K562 (cell line): ENCODE measurements around the gene RAPSN. TPM values are rescaled to one million over a fixed set of nuclear protein-coding genes. Genes with fewer than 3 reads are reported as not detected.

Experiments
- CBFA2T3 ChIP-seq: fragments of 450-650 bp; IDR thresholded peaks from 2 replicates; pipeline ENCODE4 v1.6.1; 2017
- CCAR2 ChIP-seq: fragments of 200-400 bp; formaldehyde crosslinking; IDR thresholded peaks from 2 replicates; pipeline ENCODE4 v1.6.1; 2017; ENCODE audit warnings: mild to moderate bottlenecking, low read depth, low read length
- FOXA1 ChIP-seq: fragments of 450-650 bp; IDR thresholded peaks from 2 replicates; pipeline ENCODE4 v1.6.1; 2016; ENCODE audit warnings: mild to moderate bottlenecking, borderline replicate concordance
- HMGN3 ChIP-seq: IDR thresholded peaks from 2 replicates; pipeline ENCODE4 v1.6.1; 2011; ENCODE audit warnings: borderline replicate concordance, low read depth, mild to moderate bottlenecking, mixed read lengths, low read length; ENCODE audit not compliant: insufficient read length; ENCODE audit errors: extremely low read depth
- NFIX ChIP-seq: fragments of 250-450 bp; sonication (Bioruptor Pico); IDR thresholded peaks from 2 replicates; pipeline ENCODE4 v1.4.0; 2020; ENCODE audit warnings: low read depth, mild to moderate bottlenecking, moderate library complexity
- NONO ChIP-seq, 2 experiments: fragments of 200-400 bp in 1 of 2; fragments of 450-650 bp in 1 of 2; formaldehyde crosslinking in 1 of 2; IDR thresholded peaks; 2 replicates each; pipeline ENCODE4 v1.6.1; 2017; ENCODE audit warnings: low read depth in 2 of 2, mild to moderate bottlenecking in 2 of 2, moderate library complexity in 2 of 2, low read length in 1 of 2
- THRAP3 ChIP-seq: fragments of 450-650 bp; IDR thresholded peaks from 2 replicates; pipeline ENCODE4 v1.6.1; 2016; ENCODE audit warnings: mild to moderate bottlenecking, inconsistent platforms, borderline replicate concordance
- TRIM28 ChIP-seq: fragments of 450-650 bp; IDR thresholded peaks from 2 replicates; pipeline ENCODE4 v1.6.1; 2017
- YY1 ChIP-seq, 3 experiments: IDR thresholded peaks; 2 replicates each; pipeline ENCODE4 v1.6.1; 2011; ENCODE audit warnings: low read length in 2 of 3, mild to moderate bottlenecking in 2 of 3, moderate library complexity in 2 of 3, borderline replicate concordance in 1 of 3, control low read depth in 1 of 3, low read depth in 1 of 3; ENCODE audit not compliant: insufficient read depth in 3 of 3, insufficient replicate concordance in 2 of 3, control insufficient read depth in 1 of 3, insufficient read length in 1 of 3; ENCODE audit errors: extremely low read depth in 1 of 3
- ZBTB2 ChIP-seq: fragments of 450-650 bp; IDR thresholded peaks from 2 replicates; pipeline ENCODE4 v1.6.1; 2016; ENCODE audit warnings: antibody characterized with exemption
- ZNF609 ChIP-seq: sonication (generic); formaldehyde crosslinking; IDR thresholded peaks from 2 replicates; pipeline ENCODE4 v1.8.1; 2023; ENCODE audit warnings: missing genetic modification reagents, mild to moderate bottlenecking, borderline replicate concordance
- ZNF780A ChIP-seq: fragments of 250-450 bp; sonication (Bioruptor Pico); IDR thresholded peaks from 2 replicates; pipeline ENCODE4 v1.5.0; 2021; ENCODE audit warnings: mild to moderate bottlenecking
- polyA plus RNA-seq, 8 experiments: library from polyadenylated mRNA; depleted of rRNA in 4 of 8; stranded (reverse) in 5 of 8; unstranded in 3 of 8; fragments of >200 nt; fragmentation: Nextera tagmentation in 2 of 8; fragmentation: Illumina TruSeq in 1 of 8; extraction: Ambion mirVana in 2 of 8; extraction: Trizol in 1 of 8; gene quantifications; 2 replicates each; pipeline versions ENCODE4 v1.2.1 to v1.2.3, GENCODE V29; 2011 to 2014; ENCODE audit warnings: inconsistent platforms in 1 of 8, missing spikeins in 1 of 8
- total RNA-seq, 7 experiments: library from RNA; depleted of rRNA in 6 of 7; stranded (reverse); fragments of >200 nt in 6 of 7; fragmentation: Illumina TruSeq in 2 of 7; extraction: Trizol in 2 of 7; gene quantifications; 2 replicates each; pipeline versions ENCODE4 v1.2.1 to v1.2.3, GENCODE V29; 2011 to 2021; ENCODE audit warnings: low replicate concordance in 1 of 7
- TF ChIP-seq, protein P1 (sequence below): sonication (generic); formaldehyde crosslinking; IDR thresholded peaks from 2 replicates; pipeline ENCODE4 v1.5.0; 2020; ENCODE audit warnings: missing genetic modification reagents
- TF ChIP-seq, protein P2 (sequence below): conservative IDR thresholded peaks from 2 replicates; pipeline ENCODE4 v1.6.1; 2011; ENCODE audit warnings: low read depth, mild to moderate bottlenecking, low read length; ENCODE audit not compliant: control insufficient read depth
- TF ChIP-seq, protein P3 (sequence below): fragments of 450-650 bp; formaldehyde crosslinking; IDR thresholded peaks from 2 replicates; pipeline ENCODE4 v1.4.0; 2022; ENCODE audit warnings: missing genetic modification characterization

The RAPSN gene
- total and polyA plus RNA-seq, 9 of the 15 experiments (the other 6 are each of a cell fraction or from before 2014, with no cell fraction given), result 0.06 to 0.11 TPM; not detected in 7

GRCh38 chr11:47426062-47426956 lies 22.6 kb downstream of the RAPSN start, which contains the start of gene PSMC3 (continued):
- 0 out of 2 replicates have a peak, but pooled peaks have one; percentile 30 for TF ChIP-seq THRAP3
- no peak for TF ChIP-seq CCAR2
- TF ChIP-seq CBFA2T3, result peak; percentile 13; the same call in 1 of the 2 replicates
- peak in 1 of 2 experiments; percentile 58; a peak in 2 of 4 replicates for TF ChIP-seq NONO (IDR thresholded peaks at IDR 0.05; ENCODE audit: low read depth in 2 of 2, low read length in 1 of 2)
- TF ChIP-seq YY1 (IDR thresholded peaks at IDR 0.05; ENCODE audit: borderline replicate concordance in 1 of 3, control insufficient read depth in 1 of 3, extremely low read depth in 1 of 3, insufficient read depth in 3 of 3, insufficient read length in 1 of 3, insufficient replicate concordance in 2 of 3, low read depth in 1 of 3, low read length in 2 of 3), result peak; percentile 91 to 98 (median 94)
- TF ChIP-seq, protein P1, sequence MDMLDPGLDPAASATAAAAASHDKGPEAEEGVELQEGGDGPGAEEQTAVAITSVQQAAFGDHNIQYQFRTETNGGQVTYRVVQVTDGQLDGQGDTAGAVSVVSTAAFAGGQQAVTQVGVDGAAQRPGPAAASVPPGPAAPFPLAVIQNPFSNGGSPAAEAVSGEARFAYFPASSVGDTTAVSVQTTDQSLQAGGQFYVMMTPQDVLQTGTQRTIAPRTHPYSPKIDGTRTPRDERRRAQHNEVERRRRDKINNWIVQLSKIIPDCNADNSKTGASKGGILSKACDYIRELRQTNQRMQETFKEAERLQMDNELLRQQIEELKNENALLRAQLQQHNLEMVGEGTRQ, result no peak
- TF ChIP-seq, protein P2, sequence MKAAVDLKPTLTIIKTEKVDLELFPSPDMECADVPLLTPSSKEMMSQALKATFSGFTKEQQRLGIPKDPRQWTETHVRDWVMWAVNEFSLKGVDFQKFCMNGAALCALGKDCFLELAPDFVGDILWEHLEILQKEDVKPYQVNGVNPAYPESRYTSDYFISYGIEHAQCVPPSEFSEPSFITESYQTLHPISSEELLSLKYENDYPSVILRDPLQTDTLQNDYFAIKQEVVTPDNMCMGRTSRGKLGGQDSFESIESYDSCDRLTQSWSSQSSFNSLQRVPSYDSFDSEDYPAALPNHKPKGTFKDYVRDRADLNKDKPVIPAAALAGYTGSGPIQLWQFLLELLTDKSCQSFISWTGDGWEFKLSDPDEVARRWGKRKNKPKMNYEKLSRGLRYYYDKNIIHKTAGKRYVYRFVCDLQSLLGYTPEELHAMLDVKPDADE, result 0 out of 2 replicates have a peak, but pooled peaks have one; percentile 19
- TF ChIP-seq ZNF609, result 0 out of 2 replicates have a peak, but pooled peaks have one; percentile 31
- TF ChIP-seq TRIM28, result peak; percentile 79; the same call in 1 of the 2 replicates
- TF ChIP-seq HMGN3, result peak; percentile 68
- TF ChIP-seq, protein P3, sequence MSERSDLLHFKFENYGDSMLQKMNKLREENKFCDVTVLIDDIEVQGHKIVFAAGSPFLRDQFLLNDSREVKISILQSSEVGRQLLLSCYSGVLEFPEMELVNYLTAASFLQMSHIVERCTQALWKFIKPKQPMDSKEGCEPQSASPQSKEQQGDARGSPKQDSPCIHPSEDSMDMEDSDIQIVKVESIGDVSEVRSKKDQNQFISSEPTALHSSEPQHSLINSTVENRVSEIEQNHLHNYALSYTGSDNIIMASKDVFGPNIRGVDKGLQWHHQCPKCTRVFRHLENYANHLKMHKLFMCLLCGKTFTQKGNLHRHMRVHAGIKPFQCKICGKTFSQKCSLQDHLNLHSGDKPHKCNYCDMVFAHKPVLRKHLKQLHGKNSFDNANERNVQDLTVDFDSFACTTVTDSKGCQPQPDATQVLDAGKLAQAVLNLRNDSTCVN (CRISPR knock-in tag), result no peak
- no peak for TF ChIP-seq ZNF780A
- no peak for TF ChIP-seq FOXA1
- TF ChIP-seq NFIX (CRISPR knock-in tag), result no peak
- no peak for TF ChIP-seq ZBTB2
